HG03103 (cell line): ENCODE results near the gene ASMT.
"Not testable (repeated sequence)": the region's sequence is repeated elsewhere in the genome, so short reads cannot be mapped to it uniquely, and the experiment has no call there.

Experiments used
- ATAC-seq: cut with Tn5 transposase; IDR thresholded peaks from one replicate; pipeline ENCODE4 v1.9.1; 2021; ENCODE audit warnings: low read depth; ENCODE audit not compliant: unreplicated experiment

ASMT gene

DNA sequence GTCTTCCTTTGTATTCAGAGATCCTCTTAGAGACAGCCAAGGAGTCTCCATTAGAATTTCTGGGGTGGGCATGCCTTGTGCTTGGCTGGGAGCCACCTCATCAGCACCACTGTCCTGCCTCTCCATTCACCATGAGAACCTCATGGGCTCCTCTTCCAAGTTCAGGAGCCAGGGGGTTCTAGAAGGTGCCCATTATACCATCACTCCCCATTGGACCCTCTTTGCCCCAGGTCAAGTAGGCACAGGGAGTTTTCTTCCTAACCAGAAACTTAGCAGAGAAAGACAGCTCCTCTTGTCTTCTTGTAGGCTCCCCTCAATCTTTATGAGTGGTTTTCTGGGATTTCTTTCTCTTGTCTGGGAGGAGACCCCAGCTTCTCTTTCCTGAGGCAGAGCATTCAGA lies 31.1 kb downstream of the ASMT start:
- ATAC-seq = no peak

DNA sequence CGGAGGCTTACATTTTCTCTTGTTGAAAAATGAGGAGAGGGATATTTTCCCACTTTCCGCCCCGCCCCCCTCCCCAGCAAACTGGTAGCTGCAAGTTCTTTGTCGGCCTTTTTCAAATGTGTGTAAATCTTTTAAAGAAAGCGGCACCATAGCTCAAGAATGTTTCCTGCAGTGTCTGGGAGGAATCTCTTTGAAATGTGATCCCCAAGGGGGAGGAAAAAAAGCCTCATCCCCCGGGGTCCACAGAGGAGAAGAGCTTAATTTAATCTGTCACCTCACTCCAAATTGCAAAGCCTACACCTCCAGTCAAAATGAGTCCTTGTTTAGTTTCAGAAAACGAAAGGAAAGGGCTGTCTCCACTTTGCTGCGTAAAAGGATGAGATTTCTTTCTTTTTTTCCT lies 34.8 kb downstream of the ASMT start:
- ATAC-seq = no peak

DNA sequence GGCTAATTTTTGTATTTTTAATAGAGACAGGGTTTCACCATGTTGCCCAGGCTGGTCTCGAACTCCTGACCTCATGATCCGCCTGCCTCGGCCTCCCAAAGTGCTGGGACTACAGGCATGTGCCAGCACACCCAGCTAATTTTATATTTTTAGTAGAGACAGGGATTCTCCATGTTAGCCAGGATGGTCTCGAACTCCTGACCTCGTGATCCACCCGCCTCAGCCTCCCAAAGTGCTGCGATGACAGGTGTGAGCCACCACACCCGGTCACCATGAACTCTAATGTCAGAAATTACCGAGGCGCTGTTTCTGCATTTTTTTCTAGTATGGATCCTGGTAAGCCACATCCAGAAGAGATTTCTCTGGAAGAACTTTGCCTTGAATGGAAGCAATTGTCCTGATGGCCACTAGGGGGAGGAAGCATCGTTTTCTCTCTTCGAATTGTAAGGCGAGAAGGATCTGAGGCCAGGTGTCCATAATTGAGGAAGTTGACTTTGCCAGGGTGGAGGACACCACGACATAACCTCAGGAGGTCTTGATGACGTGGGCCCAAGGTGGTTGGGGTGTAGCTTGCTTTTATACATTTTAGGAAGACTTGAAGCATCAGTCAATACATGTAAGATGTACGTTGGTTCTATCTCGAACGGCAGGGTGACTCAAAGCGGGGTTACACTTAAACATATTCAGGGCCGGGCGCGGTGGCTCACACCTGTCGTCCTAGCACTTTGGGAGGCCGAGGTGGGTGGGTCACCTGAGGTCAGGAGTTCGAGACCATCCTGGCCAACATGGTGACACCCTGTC lies 37.4 kb downstream of the ASMT start:
- not testable (repeated sequence) for ATAC-seq

DNA sequence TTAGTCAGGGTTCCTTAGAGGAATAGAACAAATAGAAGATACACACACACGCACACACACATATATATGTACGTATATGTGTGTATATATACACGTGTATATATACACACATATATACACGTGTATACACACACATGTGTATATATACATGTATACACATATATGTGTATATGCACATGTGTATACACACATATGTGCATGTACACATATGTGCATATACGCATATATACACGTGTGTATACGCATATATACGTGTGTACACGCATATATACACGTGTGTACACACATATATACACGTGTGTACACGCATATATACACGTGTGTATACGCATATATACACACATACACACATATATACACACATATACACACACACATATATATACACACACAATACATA lies 41.5 kb downstream of the ASMT start:
- ATAC-seq = no peak

DNA sequence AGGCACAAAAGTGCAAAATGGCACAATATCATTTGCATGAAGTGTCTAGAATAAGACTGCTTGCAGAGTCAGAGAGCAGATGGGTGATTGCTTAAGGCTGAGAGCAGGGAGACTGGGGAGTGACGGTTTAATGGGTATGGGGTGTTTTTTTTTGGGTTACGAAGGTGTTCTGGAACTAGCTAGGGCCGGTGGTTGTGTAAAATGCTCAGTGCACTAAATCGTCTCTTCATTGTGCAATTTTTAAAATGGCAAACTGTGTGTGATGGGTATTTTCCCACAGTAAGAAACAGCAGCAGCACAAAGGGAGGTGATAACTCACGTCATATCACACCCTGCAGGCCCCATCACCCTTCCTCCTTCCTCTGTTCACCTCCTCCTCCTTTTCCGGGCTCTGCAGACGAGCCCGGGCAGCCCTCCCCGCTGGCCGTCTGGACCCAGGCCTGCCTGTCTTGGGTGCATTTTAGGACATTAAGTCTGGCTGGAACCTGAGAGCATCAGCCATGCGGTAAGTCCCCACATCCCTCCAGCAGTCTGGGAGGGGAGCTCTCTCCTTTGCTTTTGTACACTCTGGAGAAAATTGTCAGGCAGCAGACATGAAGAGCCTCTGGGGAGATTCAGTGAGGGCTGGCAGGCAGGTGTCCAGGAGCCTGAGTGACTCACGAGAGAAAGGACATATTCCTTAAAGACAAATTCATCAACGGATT lies 42.7 kb downstream of the ASMT start:
- peak; percentile 71 for ATAC-seq

DNA sequence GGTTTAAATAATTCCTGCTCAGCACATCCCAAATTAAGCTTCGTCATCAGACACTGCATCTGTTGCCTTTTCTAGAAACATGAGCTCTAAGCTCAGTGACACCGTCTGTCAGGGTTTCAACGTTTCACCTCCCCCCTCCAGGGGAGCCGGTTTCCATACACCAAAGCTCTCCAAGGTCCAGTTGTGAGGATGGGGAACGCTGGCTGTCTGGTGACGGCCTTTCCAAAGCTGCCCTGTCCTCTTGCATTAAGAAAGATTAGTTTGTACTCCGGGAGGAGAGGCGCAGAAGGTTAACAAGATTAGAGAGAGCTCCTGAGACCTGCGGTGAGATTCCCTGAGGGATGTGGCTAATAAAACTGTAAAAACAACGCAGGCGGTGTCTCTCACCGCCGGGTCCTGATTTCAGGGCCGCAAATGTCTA lies 43.2 kb downstream of the ASMT start:
- peak; percentile 18 for ATAC-seq

DNA sequence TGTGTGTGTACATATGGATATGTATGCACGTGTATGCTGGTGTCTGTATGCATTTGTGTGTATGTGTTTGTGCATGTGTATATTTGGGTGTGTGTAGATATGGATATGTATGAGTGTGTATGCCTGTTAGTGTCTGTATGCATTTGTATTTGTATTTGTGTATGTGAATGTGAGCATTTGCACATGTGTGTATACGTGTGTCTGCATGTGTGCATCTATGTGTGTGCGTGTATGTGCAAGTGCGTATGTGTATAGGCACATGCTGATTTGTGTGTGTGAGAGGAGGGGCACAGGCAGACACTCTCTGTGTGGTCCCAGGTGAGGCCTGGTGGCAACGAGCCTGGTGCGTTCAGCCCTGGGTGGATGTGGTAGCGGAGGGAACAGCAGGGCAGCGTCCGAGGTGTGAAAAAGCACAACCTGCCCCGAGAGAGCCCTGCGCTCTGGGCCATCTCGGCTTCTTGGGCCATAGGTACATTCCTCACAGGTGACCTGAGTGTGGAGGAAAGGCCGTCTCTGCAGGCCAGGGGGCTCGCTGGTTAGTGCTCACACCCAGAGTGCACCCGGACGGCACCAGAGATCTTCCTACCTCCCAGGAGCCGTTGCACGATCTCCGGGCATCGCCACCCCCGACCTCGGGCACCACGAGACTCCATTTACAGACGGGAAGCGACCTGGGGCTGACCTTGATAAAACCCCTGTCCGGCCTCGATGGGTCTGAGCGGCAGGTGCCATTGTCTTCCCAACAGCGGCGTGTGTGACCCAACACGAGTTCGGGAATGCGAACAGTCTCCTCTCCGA lies 45.0 kb downstream of the ASMT start:
- ATAC-seq = no peak

DNA sequence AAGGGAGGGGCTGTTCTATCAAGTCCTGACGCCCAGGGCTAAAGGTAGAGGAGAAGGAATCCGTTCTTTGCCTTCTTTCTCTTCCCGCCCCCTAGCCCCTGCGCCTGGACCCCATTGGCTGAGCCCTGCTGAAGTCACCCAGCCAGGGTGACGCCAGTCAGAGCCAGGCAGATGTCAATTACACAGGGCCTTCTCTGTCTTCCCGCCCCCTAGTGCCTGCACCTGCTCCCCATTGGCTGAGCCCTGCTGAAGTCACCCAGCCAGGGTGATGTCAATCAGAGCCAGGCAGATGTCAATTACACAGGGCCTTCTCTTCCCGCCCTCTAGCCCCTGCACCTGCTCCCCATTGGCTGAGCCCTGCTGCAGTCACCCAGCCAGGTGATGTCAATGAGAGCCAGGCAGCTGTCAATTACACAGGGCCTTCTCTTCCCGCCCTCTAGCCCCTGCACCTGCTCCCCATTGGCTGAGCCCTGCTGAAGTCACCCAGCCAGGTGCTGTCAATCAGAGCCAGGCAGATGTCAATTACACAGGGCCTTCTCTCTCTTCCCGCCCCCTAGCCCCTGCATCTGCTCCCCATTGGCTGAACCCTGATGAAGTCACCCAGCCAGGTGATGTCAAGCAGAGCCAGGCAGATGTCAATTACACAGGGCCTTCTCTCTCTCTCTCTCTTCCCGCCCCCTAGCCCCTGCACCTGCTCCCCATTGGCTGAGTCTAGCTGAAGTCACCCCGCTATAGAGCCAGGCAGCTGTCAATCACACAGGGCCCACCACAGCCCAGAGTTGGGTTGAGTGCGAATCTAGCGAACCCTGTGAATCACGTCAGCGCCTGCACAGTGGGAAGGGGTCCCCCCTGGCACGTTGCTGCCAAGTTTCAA lies 46.4 kb downstream of the ASMT start:
- ATAC-seq = no peak

DNA sequence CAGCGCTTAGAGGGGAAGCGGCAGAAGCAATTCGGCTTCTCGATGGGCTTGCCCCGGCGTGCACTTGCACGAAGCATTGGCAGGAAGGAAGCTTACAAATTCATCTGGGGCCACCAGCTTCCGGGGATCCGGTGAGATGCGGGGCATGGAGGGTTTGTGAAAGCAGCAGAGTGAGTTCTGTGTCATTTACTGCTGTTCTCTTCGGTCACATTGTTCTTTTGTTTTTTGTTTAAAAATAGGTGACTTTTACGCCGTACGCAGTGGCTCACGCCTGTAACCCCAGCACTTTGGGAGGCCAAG lies 47.0 kb downstream of the ASMT start:
- ATAC-seq = no peak

DNA sequence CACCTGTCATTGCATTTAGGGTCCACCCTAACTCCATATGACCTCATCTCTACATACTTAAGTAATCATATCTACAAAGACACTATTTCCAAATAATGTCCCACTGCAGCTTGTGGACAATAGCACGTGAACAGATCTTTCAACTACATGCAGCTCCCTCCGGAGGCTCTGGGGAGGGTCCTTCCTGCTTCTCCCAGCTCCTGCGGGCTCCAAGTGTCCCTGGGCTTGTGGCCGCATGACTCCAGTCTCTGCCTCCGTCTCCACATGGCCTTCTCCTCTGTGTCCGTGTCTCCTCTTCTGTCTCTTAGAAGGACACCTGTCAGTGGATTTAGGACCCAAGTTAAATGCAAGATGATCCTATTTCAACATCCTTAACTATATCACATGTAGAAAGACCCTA lies 52.7 kb downstream of the ASMT start:
- ATAC-seq = no peak

DNA sequence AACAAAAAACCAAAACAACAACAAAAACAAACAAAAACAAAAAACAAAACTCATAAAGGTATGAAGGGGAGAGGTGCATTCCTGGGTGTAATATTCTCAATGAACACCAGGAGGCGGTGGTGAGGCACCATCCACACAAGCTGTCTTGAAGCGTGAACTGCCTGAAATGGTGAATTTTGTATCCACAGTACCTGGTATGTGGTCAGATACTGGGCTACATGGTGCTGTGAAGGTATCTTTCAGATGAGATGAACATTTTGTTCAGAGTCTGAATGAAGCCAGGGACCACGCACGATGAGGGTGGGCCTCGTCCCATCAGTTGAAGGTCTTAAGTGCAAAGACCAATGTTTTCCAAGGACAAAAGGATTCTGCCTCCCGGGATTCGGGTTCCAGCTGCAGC lies 58.5 kb downstream of the ASMT start:
- no peak for ATAC-seq

DNA sequence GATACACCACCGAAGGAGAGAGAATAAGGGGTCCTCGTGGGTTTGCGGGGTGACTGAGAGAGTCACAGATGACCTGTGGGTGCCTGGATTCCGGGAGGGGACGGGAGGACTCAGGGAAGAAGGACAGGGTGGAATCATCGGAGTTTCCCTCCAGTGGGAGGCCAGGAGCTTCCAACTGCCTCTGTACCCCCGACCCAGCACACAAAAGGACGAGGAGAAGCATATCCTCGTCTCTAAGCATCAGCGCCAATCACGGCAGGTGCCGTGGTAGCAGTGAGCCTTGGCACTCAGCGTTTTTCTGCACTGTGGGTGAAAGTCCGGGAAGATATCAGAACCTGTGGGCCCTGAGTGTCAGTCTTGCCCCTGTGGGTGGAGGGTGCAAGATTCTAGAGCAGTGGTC lies 62.0 kb downstream of the ASMT start:
- ATAC-seq = no peak

DNA sequence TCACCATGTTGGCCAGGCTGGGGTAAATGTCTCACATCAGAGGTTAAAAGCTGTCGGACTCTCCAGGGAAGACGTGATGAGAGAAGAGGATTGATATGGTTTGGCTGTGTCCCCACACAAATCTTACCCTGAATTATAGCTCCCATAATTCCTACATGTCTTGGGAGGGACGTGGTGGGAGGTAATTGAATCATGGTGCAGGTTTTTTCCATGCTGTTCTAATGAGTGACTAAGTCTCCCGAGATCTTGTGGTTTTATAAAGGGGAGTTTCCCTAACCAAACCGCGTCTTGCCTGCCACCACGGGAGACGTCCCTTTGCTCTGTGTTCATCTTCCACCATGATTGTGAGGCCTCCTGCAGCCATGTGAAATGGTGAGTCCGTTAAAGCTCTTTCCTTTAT lies 64.4 kb downstream of the ASMT start:
- no peak for ATAC-seq

DNA sequence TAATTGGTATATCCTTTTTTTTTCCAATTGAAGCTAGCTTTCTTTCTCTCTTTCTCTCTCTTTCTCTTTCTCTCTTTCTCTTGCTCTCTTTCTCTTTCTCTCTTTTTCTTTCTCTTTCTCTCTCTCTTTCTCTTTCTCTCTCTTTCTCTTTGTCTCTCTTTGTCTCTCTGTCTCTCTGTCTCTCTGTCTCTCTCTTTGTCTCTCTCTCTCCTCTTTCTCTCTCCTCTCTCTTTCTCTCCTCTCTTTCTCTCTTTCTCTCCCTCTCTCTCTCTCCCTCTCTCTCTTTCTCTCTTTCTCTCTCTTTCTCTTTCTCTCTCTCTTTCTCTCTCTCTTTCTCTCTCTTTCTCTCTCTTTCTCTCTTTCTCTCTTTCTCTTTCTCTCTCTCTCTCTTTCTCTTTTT lies 66.6 kb downstream of the ASMT start:
- ATAC-seq = no peak

DNA sequence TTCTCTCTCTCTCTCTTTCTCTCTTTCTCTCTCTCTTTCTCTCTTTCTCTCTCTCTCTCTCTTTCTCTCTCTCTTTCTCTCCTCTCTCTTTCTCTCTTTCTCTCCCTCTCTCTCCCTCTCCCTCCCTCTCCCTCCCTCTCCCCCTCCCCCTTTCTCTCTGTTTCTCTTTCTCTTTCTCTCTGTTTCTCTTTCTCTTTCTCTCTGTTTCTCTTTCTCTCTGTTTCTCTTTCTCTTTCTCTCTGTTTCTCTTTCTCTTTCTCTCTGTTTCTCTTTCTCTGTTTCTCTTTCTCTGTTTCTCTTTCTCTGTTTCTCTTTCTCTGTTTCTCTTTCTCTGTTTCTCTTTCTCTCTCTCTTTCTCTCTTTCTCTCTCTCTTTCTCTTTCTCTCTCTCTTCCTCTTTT lies 67.0 kb downstream of the ASMT start:
- ATAC-seq = not testable (repeated sequence)

DNA sequence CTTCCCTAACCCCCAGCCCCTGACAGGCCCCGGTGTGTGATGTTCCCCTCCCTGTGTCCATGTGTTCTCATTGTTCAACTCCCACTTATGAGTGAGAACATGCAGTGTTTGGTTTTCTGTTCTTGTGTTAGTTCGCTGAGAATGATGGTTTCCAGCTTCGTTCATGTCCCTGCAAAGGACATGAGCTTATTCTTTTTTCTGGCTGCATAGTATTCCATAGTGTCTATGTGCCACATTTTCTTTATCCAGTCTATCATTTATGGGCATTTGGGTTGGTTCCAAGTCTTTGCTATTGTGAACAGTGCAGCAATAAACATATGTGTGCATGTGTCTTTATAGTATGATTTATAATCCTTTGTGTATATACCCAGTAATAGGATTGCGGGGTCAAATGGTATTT lies 67.6 kb downstream of the ASMT start:
- not testable (repeated sequence) for ATAC-seq

DNA sequence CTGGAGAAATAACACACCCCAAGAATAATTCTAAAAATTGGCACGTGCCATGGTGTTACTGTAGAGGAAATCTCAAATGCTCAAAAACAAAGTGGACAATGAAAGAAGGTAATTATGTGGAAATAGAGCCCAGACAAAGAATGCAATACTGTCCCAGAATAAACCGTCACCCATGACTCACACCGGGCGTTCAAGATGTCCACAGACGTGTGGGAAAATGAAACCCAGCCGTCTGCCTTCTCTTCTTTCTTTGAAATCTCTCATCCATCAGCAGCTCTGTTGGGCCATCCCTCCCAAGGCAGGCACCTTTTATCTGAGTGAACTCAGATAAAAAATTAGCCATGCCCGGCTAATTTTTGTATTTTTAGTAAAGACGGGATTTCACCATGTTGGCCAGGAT lies 70.0 kb downstream of the ASMT start:
- not testable (repeated sequence) for ATAC-seq

DNA sequence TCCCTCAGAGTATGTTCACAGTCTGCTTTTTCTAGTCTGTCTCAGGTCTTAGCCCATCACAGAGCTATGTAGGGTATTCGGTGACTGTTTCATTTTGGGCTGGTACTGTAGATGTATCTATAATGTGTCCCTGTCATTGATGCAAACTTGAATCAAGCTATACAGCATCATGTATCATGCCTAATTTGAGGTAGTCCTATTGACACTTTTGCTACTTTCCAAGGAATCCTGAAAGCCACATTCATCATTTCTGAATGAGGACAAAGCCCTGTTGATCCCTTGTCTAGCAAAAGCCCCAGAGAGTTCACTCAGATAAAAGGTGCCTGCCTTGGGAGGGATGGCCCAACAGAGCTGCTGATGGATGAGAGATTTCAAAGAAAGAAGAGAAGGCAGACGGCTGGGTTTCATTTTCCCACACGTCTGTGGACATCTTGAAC lies 70.6 kb downstream of the ASMT start:
- ATAC-seq = not testable (repeated sequence)

DNA sequence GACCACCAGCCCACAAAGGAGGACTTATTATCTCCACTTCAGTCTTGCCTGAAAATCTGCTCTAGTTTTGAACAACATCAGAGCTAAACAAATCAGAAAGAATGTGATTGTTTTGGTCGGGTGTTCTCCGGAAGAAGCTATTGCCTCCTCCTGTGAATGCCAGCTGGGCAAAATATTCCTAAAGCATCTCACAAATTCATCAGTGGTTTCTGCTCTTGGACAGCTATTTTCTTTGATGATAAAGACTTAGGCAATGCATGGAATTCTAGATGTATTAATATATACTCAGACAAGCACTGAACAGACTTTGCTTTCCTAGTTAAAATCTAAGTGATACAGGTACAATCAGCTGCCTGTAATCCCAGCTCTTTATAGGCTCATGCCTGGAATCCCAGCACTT lies 71.8 kb downstream of the ASMT start:
- no peak for ATAC-seq
